NCI-H524 treated with DMSO at 0.1 percent for 48 hours (cell line): Measurements from ENCODE around the gene XRCC6.
"Not testable (repeated sequence)": the region's sequence is repeated elsewhere in the genome, so short reads cannot be mapped to it uniquely, and the experiment has no call there.

Experiments
- DNase-seq: peaks from one replicate; lab custom pipeline; 2025; lab: John Stamatoyannopoulos, UW

XRCC6 gene

GRCh38 chr22:41598891-41599635 is 22.0 kb upstream of the XRCC6 start:
- DNase-seq: no peak

- no peak for DNase-seq
Measured at GRCh38 chr22:41600976-41601375, 20.1 kb upstream of the XRCC6 start.

- DNase-seq: no peak
Measured at GRCh38 chr22:41603873-41604332, 17.2 kb upstream of the XRCC6 start.

GRCh38 chr22:41608386-41608785 is 12.7 kb upstream of the XRCC6 start:
- DNase-seq: no peak

- DNase-seq: no peak
Measured at GRCh38 chr22:41612603-41613306, 8.3 kb upstream of the XRCC6 start.

- no peak for DNase-seq
Measured at GRCh38 chr22:41613456-41613855, 7.6 kb upstream of the XRCC6 start.

- DNase-seq: no peak
Measured at GRCh38 chr22:41619979-41620588, 1.0 kb upstream of the XRCC6 start.

GRCh38 chr22:41620589-41621098 is 451 bp upstream of the XRCC6 start, which contains the start of gene DESI1:
Gene DESI1 (minus strand): TSS chr22:41621043. CDS start chr22:41620839, 204 bp downstream.
- DNase-seq: no peak

GRCh38 chr22:41621911-41622179 is 750 bp downstream of the XRCC6 start:
- DNase-seq: no peak

GRCh38 chr22:41625577-41625976 is 4.5 kb downstream of the XRCC6 start:
- no peak for DNase-seq

- not testable (repeated sequence) for DNase-seq
Measured at GRCh38 chr22:41631115-41631514, 10.0 kb downstream of the XRCC6 start.

- DNase-seq: not testable (repeated sequence)
Measured at GRCh38 chr22:41631615-41632014, 10.5 kb downstream of the XRCC6 start.

GRCh38 chr22:41634610-41635009 is 13.5 kb downstream of the XRCC6 start:
- not testable (repeated sequence) for DNase-seq

- no peak for DNase-seq
Measured at GRCh38 chr22:41636467-41636866, 15.4 kb downstream of the XRCC6 start.

GRCh38 chr22:41637623-41638022 is 16.5 kb downstream of the XRCC6 start:
- DNase-seq: not testable (repeated sequence)

GRCh38 chr22:41638124-41638523 is 17.0 kb downstream of the XRCC6 start:
- DNase-seq: no peak

- no peak for DNase-seq
Measured at GRCh38 chr22:41638748-41639147, 17.7 kb downstream of the XRCC6 start.

- DNase-seq: no peak
Measured at GRCh38 chr22:41641854-41642253, 20.8 kb downstream of the XRCC6 start.

GRCh38 chr22:41642331-41643110 is 21.4 kb downstream of the XRCC6 start:
- DNase-seq: no peak

GRCh38 chr22:41647771-41648170 is 26.7 kb downstream of the XRCC6 start:
- no peak for DNase-seq

GRCh38 chr22:41648432-41648831 is 27.3 kb downstream of the XRCC6 start:
- no peak for DNase-seq

- no peak for DNase-seq
Measured at GRCh38 chr22:41650229-41650628, 29.1 kb downstream of the XRCC6 start.
